GM12878 (cell line): ENCODE measurements around the gene PDLIM3. TPM values are rescaled to one million over a fixed set of nuclear protein-coding genes. Genes with fewer than 3 reads are reported as not detected.

Source experiments
- BCL11A ChIP-seq: IDR thresholded peaks from 2 replicates; pipeline ENCODE4 v1.6.1; 2011; ENCODE audit warnings: low read depth, low read length
- CHD1 ChIP-seq: IDR thresholded peaks from 2 replicates; pipeline ENCODE4 v1.6.1; 2012; ENCODE audit warnings: low read depth, low read length, improper control_type of control experiment
- GATAD2B ChIP-seq: fragments of 450-650 bp; conservative IDR thresholded peaks from 2 replicates; pipeline ENCODE4 v1.6.1; 2017; ENCODE audit warnings: low read depth, mild to moderate bottlenecking, moderate library complexity
- MTA3 ChIP-seq: IDR thresholded peaks from 2 replicates; pipeline ENCODE4 v1.6.1; 2012; ENCODE audit warnings: low read length, inconsistent platforms, borderline replicate concordance
- NFYB ChIP-seq: IDR thresholded peaks from 2 replicates; pipeline ENCODE4 v1.6.1; 2011; ENCODE audit warnings: low read depth, mild to moderate bottlenecking, low read length, improper control_type of control experiment, moderate library complexity; ENCODE audit not compliant: insufficient read depth
- NR2C2 ChIP-seq: IDR thresholded peaks from 2 replicates; pipeline ENCODE4 v1.6.1; 2011; ENCODE audit warnings: borderline replicate concordance, low read depth; ENCODE audit not compliant: control insufficient read depth, insufficient read length
- PAX5 ChIP-seq: IDR thresholded peaks from 2 replicates; pipeline ENCODE4 v1.6.1; 2011; ENCODE audit warnings: low read depth, low read length, borderline replicate concordance
- POLR2A ChIP-seq: IDR thresholded peaks from 2 replicates; pipeline ENCODE4 v1.6.1; 2011; ENCODE audit warnings: low read depth, mild to moderate bottlenecking, low read length
- TAF1 ChIP-seq: IDR thresholded peaks from 2 replicates; pipeline ENCODE4 v1.6.1; 2011; ENCODE audit warnings: mild to moderate bottlenecking, low read depth, low read length, borderline replicate concordance
- TCF7 ChIP-seq: IDR thresholded peaks from 2 replicates; pipeline ENCODE4 v1.6.1; 2014; ENCODE audit warnings: antibody characterized with exemption, borderline replicate concordance
- ZBTB4 ChIP-seq: fragments of 450-650 bp; formaldehyde crosslinking; IDR thresholded peaks from 2 replicates; pipeline ENCODE4 v1.4.0; 2022; ENCODE audit warnings: mild to moderate bottlenecking, moderate library complexity
- ZNF687 ChIP-seq: fragments of 450-650 bp; IDR thresholded peaks from 2 replicates; pipeline ENCODE4 v1.6.1; 2017; ENCODE audit warnings: mild to moderate bottlenecking, moderate library complexity
- polyA plus RNA-seq, 11 experiments: library from polyadenylated mRNA; depleted of rRNA in 4 of 11; unstranded in 6 of 11; stranded (reverse) in 5 of 11; fragments of >200 nt; fragmentation: Nextera tagmentation in 4 of 11; fragmentation: Illumina TruSeq in 1 of 11; extraction: Ambion mirVana in 4 of 11; extraction: Trizol in 1 of 11; gene quantifications; 1 replicate in 1 of 11; 2 replicates in 10 of 11; pipeline versions ENCODE4 v1.2.1 to v1.2.3, GENCODE V29; 2011 to 2016; ENCODE audit warnings: inconsistent platforms in 2 of 11, missing spikeins in 2 of 11, low read depth in 1 of 11
- total RNA-seq, 4 experiments: library from RNA; depleted of rRNA in 3 of 4; stranded (reverse); fragments of >200 nt in 3 of 4; fragmentation: Illumina TruSeq in 1 of 4; extraction: Trizol in 1 of 4; gene quantifications; 2 replicates each; pipeline versions ENCODE4 v1.2.1 to v1.2.3, GENCODE V29; 2013 to 2021

PDLIM3 gene
- total and polyA plus RNA-seq, 10 of the 15 experiments (the other 5 are each of a cell fraction or from before 2014, with no cell fraction given): 0.04 to 0.43 (median 0.08) TPM; not detected in 7

- TF ChIP-seq ZBTB4 (CRISPR knock-in tag) (no peak), TAF1 (no peak), POLR2A (no peak), PAX5 (no peak), CHD1 (no peak), NR2C2 (no peak), ZNF687 (no peak), BCL11A (no peak), GATAD2B (no peak), MTA3 (no peak), TCF7 (no peak), NFYB (no peak)
Observed at GRCh38 chr4:185550933-185551332, 15.6 kb upstream of the PDLIM3 start (continued).
